ENCODE measurements around the gene CMYA5. TPM values are rescaled to one million over a fixed set of nuclear protein-coding genes. Genes with fewer than 3 reads are reported as not detected.

Gene CMYA5
- total and polyA plus RNA-seq, 2 of the 4 experiments (the other 2 are of a cell fraction): 0.39 to 0.90 TPM

DNA sequence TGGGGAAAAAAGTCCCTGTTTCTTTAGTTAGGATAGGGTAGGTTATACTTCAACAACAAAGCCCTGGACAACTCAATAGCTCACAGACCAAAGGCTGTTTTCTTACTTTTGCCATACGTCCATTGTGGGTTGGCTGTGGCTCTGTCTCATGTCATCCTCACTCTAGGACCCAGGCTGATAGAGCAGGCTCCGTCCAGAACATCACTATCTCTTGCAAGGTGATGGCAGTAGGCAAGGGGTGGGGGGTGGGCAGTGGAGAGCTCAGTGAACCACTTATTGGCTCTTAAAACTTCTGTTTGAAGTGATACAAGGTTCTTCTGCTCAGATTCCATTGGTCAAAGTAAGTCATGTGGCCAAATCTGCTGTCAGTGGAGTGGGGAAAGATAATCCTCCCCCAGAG is 126.4 kb downstream of the CMYA5 start:
- Histone ChIP-seq H4K8ac (ENCODE audit: low read depth in 2 of 2, low read length in 2 of 2) (no peak overlapping the region), H3K9me3 (ENCODE audit: control insufficient read depth, insufficient read depth, low read length) (no peaks in the 10 kb centered on the region), H3K14ac (replicated peaks; ENCODE audit: low read depth, low read length) (no peak overlapping the region), H3K23ac (ENCODE audit: low read depth, low read length) (no peak overlapping the region), H3K4me3 (ENCODE audit: insufficient read depth, low read depth, low read length) (no peak overlapping the region), H4K20me1 (ENCODE audit: insufficient read depth, low read length) (no peaks in the 10 kb centered on the region), H2BK5ac (ENCODE audit: low read depth, low read length, poor library complexity, severe bottlenecking) (no peak overlapping the region), H2BK15ac (ENCODE audit: low read depth, low read length) (no peak overlapping the region), H4K5ac (ENCODE audit: low read depth, low read length) (no peak overlapping the region), H2AK5ac (ENCODE audit: low read depth, low read length) (no peak overlapping the region), H2AK9ac (replicated peaks; ENCODE audit: low read depth, low read length, poor library complexity) (no peak overlapping the region), H3K27ac (ENCODE audit: insufficient read depth, low read length) (no peak overlapping the region), H3K79me1 (ENCODE audit: low read depth in 1 of 2, low read length in 2 of 2) (no peaks in the 10 kb centered on the region), H4K91ac (ENCODE audit: insufficient read depth, low read depth, low read length) (no peak overlapping the region), H2BK120ac (ENCODE audit: low read depth, low read length) (no peak overlapping the region), H3K9ac (ENCODE audit: low read depth, low read length) (no peak overlapping the region), H3K4me1 (ENCODE audit: control insufficient read depth, insufficient read depth, low read length) (no peaks in the 10 kb centered on the region), H3K4me2 (ENCODE audit: low read depth, low read length) (no peak overlapping the region), H3K18ac (ENCODE audit: low read depth, low read length) (no peak overlapping the region), H2AFZ (replicated peaks; ENCODE audit: low read length, poor library complexity) (no peak overlapping the region), H3K27me3 (ENCODE audit: control insufficient read depth, insufficient read depth, low read length) (peaks cover 5% of the 10 kb centered on the region; the same call in 1 of the 2 replicates), H3K9me1 (ENCODE audit: insufficient read depth, low read length) (no peaks in the 10 kb centered on the region), H3K56ac (ENCODE audit: extremely low read depth, insufficient read depth, low read length) (no peak overlapping the region), H3K4ac (ENCODE audit: low read depth, low read length) (no peak overlapping the region), H2BK20ac (ENCODE audit: low read depth, low read length) (no peak overlapping the region), H3K36me3 (ENCODE audit: control insufficient read depth, insufficient read depth, low read length) (no peaks in the 10 kb centered on the region)
- DNase-seq: no peak
- no peak for ATAC-seq (ENCODE audit: low read depth)
- intact Hi-C loops (cut with micrococcal nuclease) (no loop called here), in situ Hi-C loops (cut with MboI; ENCODE audit: low sequenced_read_pairs) (no loop called here), dilution Hi-C loops (cut with HindIII; ENCODE audit: low sequenced_read_pairs, unreplicated experiment) (no loop called here)
- TF ChIP-seq MXI1 (IDR thresholded peaks at IDR 0.05; ENCODE audit: borderline replicate concordance, low read depth, low read length) (no peak), RCOR1 (IDR thresholded peaks at IDR 0.05; ENCODE audit: insufficient replicate concordance, low read length) (no peak), CTCF (conservative IDR thresholded peaks at IDR 0.05; ENCODE audit: low read depth, low read length) (no peak), MAFK (IDR thresholded peaks at IDR 0.05; ENCODE audit: low read depth, low read length) (no peak), NFE2L2 (IDR thresholded peaks at IDR 0.05; ENCODE audit: low read depth, low read length) (no peak), SMC3 (IDR thresholded peaks at IDR 0.05; ENCODE audit: low read depth, low read length) (no peak), BHLHE40 (IDR thresholded peaks at IDR 0.05; ENCODE audit: low read depth, low read length) (no peak), FOS (IDR thresholded peaks at IDR 0.05; ENCODE audit: low read depth, low read length) (no peak), POLR2A (IDR thresholded peaks at IDR 0.05; ENCODE audit: low read depth, low read length) (no peak), RFX5 (IDR thresholded peaks at IDR 0.05; ENCODE audit: low read depth, low read length) (no peak)
- ChIA-PET POLR2A (ENCODE audit: unreplicated experiment) (no interaction called here), CTCF (no interaction called here)
- no CpG with 5 or more reads among the region's 2 CpGs for WGBS, 2 experiments (ENCODE audit: extremely low coverage in 2 of 2, insufficient read length in 1 of 2)
- BruUV-seq (replicated peaks): no TSS peak
